WI38 (cell line): ENCODE measurements around the gene DTX3L.

Experiments used
- H3K4me3 ChIP-seq: 2 replicates; pipeline ENCODE4 v1.5.1; 2011; ENCODE audit warnings: low read depth, mild to moderate bottlenecking, control low read depth, low read length
- CTCF ChIP-seq: IDR thresholded peaks from 2 replicates; pipeline ENCODE4 v1.5.1; 2012; ENCODE audit warnings: low read depth, mild to moderate bottlenecking, control low read depth, low read length

Gene DTX3L

GRCh38 chr3:122530164-122530563 lies 34.0 kb upstream of the DTX3L start:
- no peak for TF ChIP-seq CTCF
- no peak overlapping the region for H3K4me3 ChIP-seq

GRCh38 chr3:122533480-122533879 lies 30.7 kb upstream of the DTX3L start:
- TF ChIP-seq CTCF = no peak
- no peak overlapping the region for H3K4me3 ChIP-seq

- no peak for TF ChIP-seq CTCF
- no peak overlapping the region for H3K4me3 ChIP-seq
Measured at GRCh38 chr3:122533931-122534334, 30.2 kb upstream of the DTX3L start.

GRCh38 chr3:122535964-122536631 lies 28.0 kb upstream of the DTX3L start:
- no peak for TF ChIP-seq CTCF
- no peak overlapping the region for H3K4me3 ChIP-seq

- H3K4me3 ChIP-seq = no peak overlapping the region
- no peak for TF ChIP-seq CTCF
Measured at GRCh38 chr3:122536632-122537001, 27.5 kb upstream of the DTX3L start.

GRCh38 chr3:122538956-122539490 lies 25.1 kb upstream of the DTX3L start:
- no peak for TF ChIP-seq CTCF
- no peak overlapping the region for H3K4me3 ChIP-seq

- TF ChIP-seq CTCF = no peak
- H3K4me3 ChIP-seq = no peak overlapping the region
Measured at GRCh38 chr3:122546151-122546550, 18.0 kb upstream of the DTX3L start.
